Measurements from ENCODE around the gene GOLGA8J.
"Not testable (repeated sequence)": the region's sequence is repeated elsewhere in the genome, so short reads cannot be mapped to it uniquely, and the experiment has no call there.

Gene GOLGA8J

DNA sequence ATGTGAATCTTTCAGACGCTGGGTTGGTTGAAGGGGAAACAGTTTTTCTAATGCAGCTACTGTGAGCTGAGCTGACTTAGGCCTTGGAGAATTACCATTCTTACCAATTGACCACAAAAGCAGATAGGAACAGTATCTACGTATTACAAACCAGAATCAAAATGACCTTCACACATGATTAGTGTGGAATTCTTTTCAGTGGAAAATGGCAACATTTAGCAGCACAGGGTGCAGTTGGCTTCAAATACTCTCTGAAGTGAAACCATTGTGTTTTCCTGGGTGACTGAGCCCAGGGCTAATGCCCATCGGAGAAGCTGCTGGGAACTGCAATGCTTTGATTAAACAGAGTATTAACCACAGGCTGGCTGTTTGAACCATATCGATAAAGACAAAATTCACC is 40.2 kb upstream of the GOLGA8J start:
- ChIA-PET CTCF (no interaction called here), POLR2A (ENCODE audit: low non-redundant PET) (no interaction called here)
- DNase-seq (ENCODE audit: low spot score), result no peak
- H3K27ac ChIP-seq, result no peak overlapping the region
- TF ChIP-seq, protein P1, sequence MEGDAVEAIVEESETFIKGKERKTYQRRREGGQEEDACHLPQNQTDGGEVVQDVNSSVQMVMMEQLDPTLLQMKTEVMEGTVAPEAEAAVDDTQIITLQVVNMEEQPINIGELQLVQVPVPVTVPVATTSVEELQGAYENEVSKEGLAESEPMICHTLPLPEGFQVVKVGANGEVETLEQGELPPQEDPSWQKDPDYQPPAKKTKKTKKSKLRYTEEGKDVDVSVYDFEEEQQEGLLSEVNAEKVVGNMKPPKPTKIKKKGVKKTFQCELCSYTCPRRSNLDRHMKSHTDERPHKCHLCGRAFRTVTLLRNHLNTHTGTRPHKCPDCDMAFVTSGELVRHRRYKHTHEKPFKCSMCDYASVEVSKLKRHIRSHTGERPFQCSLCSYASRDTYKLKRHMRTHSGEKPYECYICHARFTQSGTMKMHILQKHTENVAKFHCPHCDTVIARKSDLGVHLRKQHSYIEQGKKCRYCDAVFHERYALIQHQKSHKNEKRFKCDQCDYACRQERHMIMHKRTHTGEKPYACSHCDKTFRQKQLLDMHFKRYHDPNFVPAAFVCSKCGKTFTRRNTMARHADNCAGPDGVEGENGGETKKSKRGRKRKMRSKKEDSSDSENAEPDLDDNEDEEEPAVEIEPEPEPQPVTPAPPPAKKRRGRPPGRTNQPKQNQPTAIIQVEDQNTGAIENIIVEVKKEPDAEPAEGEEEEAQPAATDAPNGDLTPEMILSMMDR (conservative IDR thresholded peaks at IDR 0.05; ENCODE audit: low read depth), result no peak

DNA sequence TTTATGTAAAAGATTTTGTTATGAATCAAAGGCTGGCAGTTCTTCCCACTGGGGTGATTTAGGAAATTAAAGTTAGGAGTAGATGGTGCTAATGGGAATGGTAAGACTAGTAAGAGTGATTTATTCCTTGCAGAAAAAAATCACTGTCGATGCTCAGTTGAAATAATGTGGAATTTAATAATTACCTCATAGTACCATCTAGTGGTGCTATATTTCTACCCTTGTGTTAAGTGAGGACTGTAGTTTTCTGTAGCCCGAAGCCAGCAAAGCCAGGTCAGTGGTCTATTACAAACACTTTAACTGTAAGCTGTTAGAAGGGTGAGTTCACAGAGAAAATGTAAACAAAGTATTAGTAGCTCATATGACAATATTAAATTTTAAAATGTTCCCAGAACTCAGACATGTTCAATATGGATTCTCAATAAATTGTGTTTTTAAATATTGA is 39.5 kb upstream of the GOLGA8J start:
- ChIA-PET CTCF (no interaction called here), POLR2A (ENCODE audit: low non-redundant PET) (no interaction called here)
- TF ChIP-seq, protein P1 (conservative IDR thresholded peaks at IDR 0.05; ENCODE audit: low read depth), result peak; percentile 58; the same call in 1 of the 2 replicates
- no peak overlapping the region for H3K27ac ChIP-seq
- peak; percentile 55 for DNase-seq (ENCODE audit: low spot score)

DNA sequence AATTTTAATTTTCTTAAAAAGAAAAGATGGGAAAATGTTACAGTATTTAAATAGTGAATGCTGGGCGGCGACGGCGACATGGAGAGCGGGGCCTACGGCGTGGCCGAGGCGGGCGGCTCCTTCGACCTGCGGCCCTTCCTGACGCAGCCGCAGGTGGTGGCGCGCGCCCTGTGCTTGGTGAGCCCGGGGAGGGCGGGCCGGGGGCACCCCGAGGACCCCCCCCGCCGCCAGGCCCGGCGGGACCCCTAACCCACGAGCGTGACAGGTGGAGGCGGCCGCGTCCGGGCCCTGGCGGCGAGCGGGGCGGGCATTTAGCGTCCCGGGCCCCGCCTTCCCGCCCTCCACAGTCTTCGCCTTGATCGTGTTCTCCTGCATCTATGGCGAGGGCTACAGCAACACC is 38.4 kb upstream of the GOLGA8J start:
- TF ChIP-seq, protein P1 (conservative IDR thresholded peaks at IDR 0.05; ENCODE audit: low read depth), result no peak
- H3K27ac ChIP-seq, result no peak overlapping the region
- no peak for DNase-seq (ENCODE audit: low spot score)
- ChIA-PET POLR2A (ENCODE audit: low non-redundant PET) (no interaction called here), CTCF (no interaction called here)

DNA sequence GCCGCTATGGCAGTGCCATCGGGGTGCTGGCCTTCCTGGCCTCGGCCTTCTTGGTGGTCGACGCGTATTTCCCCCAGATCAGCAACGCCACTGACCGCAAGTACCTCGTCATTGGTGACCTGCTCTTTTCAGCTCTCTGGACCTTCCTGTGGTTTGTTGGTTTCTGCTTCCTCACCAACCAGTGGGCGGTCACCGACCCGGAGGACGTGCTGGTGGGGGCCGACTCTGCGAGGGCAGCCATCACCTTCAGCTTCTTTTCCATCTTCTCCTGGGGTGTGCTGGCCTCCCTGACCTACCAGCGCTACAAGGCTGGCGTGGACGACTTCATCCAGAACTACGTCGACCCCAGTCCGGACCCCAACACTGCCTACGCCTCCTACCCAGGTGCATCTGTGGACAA is 37.9 kb upstream of the GOLGA8J start:
- POLR2A ChIA-PET (ENCODE audit: low non-redundant PET); DNase-seq (ENCODE audit: low spot score); CTCF ChIA-PET; H3K27ac ChIP-seq: not testable (repeated sequence)

DNA sequence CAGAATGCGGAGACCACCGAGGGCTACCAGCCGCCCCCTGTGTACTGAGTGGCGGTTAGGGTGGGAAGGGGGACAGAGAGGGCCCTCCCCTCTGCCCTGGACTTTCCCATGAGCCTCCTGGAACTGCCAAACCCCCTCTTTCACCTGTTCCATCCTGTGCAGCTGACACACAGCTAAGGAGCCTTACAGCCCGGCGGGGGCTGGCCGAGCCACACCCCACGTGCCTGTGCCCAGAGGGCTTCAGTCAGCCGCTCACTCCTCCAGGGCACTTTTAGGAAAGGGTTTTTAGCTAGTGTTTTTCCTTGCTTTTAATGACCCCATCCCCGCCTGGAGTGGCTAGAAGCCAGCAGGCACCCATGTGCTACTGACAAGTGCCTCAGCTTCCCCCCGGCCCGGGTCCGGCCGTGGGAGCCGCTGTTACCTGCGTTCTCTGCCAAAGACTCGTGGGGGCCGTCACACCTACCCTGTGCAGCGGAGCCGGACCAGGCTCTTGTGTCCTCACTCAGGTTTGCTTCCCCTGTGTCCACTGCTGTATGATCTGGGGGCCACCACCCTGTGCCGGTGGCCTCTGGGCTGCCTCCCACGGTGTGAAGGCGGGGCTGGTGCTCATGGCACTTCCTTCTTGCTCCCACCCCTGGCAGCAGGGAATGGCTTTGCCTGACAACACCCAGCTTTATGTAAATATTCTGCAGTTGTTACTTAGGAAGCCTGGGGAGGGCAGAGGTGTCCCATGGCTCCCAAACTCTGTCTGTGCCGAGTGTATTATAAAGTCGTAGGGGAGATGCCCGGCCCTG is 37.3 kb upstream of the GOLGA8J start:
- H3K27ac ChIP-seq; POLR2A ChIA-PET (ENCODE audit: low non-redundant PET); DNase-seq (ENCODE audit: low spot score): not testable (repeated sequence)
- CTCF ChIA-PET, result interaction anchor here (1.0 kb wide), 1 partner anchor 29 kb away, joined by 5 read pairs; no protein-coding TSS in a partner anchor

DNA sequence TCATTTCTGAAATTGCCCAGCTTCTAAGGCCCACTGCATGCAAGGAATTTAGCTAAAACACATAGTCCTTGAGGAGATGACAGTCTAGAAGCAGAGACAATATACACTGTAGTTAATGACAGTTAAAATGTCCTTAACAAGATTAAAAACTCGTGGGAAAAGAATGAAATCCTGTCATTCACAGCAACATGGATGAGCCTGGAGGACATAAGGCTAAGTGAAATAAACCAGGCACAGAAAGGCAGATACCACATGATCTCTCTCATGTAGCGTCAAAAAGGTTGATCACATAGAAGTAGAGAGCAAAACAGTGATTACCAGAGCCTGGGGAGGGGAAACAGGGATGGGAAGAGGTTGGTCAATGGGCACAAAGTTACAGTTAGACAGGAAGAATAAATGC is 36.3 kb upstream of the GOLGA8J start:
- DNase-seq (ENCODE audit: low spot score), result no peak
- ChIA-PET POLR2A (ENCODE audit: low non-redundant PET) (no interaction called here), CTCF (no interaction called here)
- TF ChIP-seq, protein P1 (conservative IDR thresholded peaks at IDR 0.05; ENCODE audit: low read depth), result no peak
- no peak overlapping the region for H3K27ac ChIP-seq

DNA sequence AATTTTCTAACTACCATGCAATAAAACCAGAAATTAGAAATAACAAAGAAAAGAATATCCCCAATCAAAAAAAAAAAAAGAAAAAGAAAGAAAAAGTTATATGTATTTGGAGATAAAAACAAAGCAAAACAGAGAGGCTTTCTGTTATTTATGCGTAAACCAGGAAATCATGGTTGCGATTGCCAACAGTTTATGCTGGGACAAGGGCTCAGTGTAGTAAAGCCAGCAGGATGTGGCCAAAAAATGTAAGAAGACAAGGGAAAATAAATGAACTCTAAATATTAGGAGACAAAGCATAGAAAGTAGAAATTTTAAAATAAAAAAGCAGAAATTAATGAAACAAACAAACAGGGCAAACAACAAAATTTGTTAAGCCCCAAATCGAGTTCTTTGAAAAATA is 27.2 kb upstream of the GOLGA8J start:
- TF ChIP-seq, protein P1 (conservative IDR thresholded peaks at IDR 0.05; ENCODE audit: low read depth), result no peak
- no peak overlapping the region for H3K27ac ChIP-seq
- CTCF ChIA-PET, result no interaction called here
- POLR2A ChIA-PET (ENCODE audit: low non-redundant PET), result no interaction called here
- DNase-seq (ENCODE audit: low spot score), result no peak
